ENCODE measurements around the gene KDM3B. TPM values are rescaled to one million over a fixed set of nuclear protein-coding genes. Genes with fewer than 3 reads are reported as not detected.

Gene KDM3B
- total RNA-seq, 4 donors from 2014 or later, result 62.7 to 65.3 (median 62.9) TPM

GRCh38 chr5:138455232-138455930 is 102.9 kb downstream of the KDM3B start:
- 51 to 55% methylated on average over 11 of the region's 11 CpGs for WGBS, 2 donors
- Histone ChIP-seq H3K9me3 (no peaks in the 10 kb centered on the region), H3K4me1 (peaks cover 0 to 18% (median 13%) of the 10 kb centered on the region in 4 donors), H3K4me3 (no peak overlapping the region), H3K27me3 (no peaks in the 10 kb centered on the region), H3K27ac (no peak overlapping the region), H3K36me3 (no peaks in the 10 kb centered on the region)
- TF ChIP-seq POLR2A (IDR thresholded peaks at IDR 0.05), result no peak
- TF ChIP-seq CTCF (IDR thresholded peaks at IDR 0.05), result no peak
- no peak for TF ChIP-seq EP300 (IDR thresholded peaks at IDR 0.05)
- DNase-seq (ENCODE audit: low spot score in 2 of 2), result no peak

GRCh38 chr5:138457531-138458275 is 105.2 kb downstream of the KDM3B start:
- no peak for DNase-seq (ENCODE audit: low spot score in 2 of 2)

GRCh38 chr5:138458384-138458783 is 105.9 kb downstream of the KDM3B start:
- no peaks in the 10 kb centered on the region for H3K36me3 ChIP-seq
- DNase-seq (ENCODE audit: low spot score in 2 of 2), result no peak
- H3K4me1 ChIP-seq, result peaks cover 0 to 24% (median 20%) of the 10 kb centered on the region in 4 donors
- no peaks in the 10 kb centered on the region for H3K27me3 ChIP-seq
- H3K9me3 ChIP-seq, result no peaks in the 10 kb centered on the region
- no peak for TF ChIP-seq EP300 (IDR thresholded peaks at IDR 0.05)
- TF ChIP-seq CTCF (IDR thresholded peaks at IDR 0.05), result no peak
- TF ChIP-seq POLR2A (IDR thresholded peaks at IDR 0.05), result no peak
- no peak overlapping the region for H3K4me3 ChIP-seq
- WGBS, 2 donors, result 12 to 20% methylated on average over 9 to 11 of the region's 11 CpGs
- peak overlapping the region in 1 of 4 donors; percentile 1 for H3K27ac ChIP-seq

More at GRCh38 chr5:138457531-138458275, 105.2 kb downstream of the KDM3B start:
- no peak overlapping the region for H3K4me3 ChIP-seq
- H3K27ac ChIP-seq, result no peak overlapping the region
- 70 to 73% methylated on average over 12 of the region's 12 CpGs for WGBS, 2 donors
- H3K4me1 ChIP-seq, result peaks cover 0 to 20% (median 17%) of the 10 kb centered on the region in 4 donors
- H3K9me3 ChIP-seq, result no peaks in the 10 kb centered on the region
- no peaks in the 10 kb centered on the region for H3K27me3 ChIP-seq
- no peaks in the 10 kb centered on the region for H3K36me3 ChIP-seq
- TF ChIP-seq POLR2A (IDR thresholded peaks at IDR 0.05) (no peak), EP300 (IDR thresholded peaks at IDR 0.05) (no peak), CTCF (IDR thresholded peaks at IDR 0.05) (no peak)

GRCh38 chr5:138458856-138459255 is 106.4 kb downstream of the KDM3B start:
- no peak overlapping the region for H3K4me3 ChIP-seq
- no peaks in the 10 kb centered on the region for H3K36me3 ChIP-seq
- WGBS, 2 donors, result 77 to 85% methylated on average over 8 to 9 of the region's 9 CpGs
- H3K27ac ChIP-seq, result peak overlapping the region in 1 of 4 donors; percentile 1
- no peaks in the 10 kb centered on the region for H3K9me3 ChIP-seq
- peaks cover 0 to 26% (median 21%) of the 10 kb centered on the region in 4 donors for H3K4me1 ChIP-seq
- no peak for DNase-seq (ENCODE audit: low spot score in 2 of 2)
- TF ChIP-seq POLR2A (IDR thresholded peaks at IDR 0.05) (no peak), EP300 (IDR thresholded peaks at IDR 0.05) (no peak), CTCF (IDR thresholded peaks at IDR 0.05) (no peak)
- no peaks in the 10 kb centered on the region for H3K27me3 ChIP-seq

Data from tibial nerve (tissue), 4 donors.